ENCODE results near the gene OR1M1. TPM values are rescaled to one million over a fixed set of nuclear protein-coding genes. Genes with fewer than 3 reads are reported as not detected.
"Not testable (repeated sequence)": the region's sequence is repeated elsewhere in the genome, so short reads cannot be mapped to it uniquely, and the experiment has no call there.

The OR1M1 gene
- total RNA-seq, 1 donor from 2014 or later: not detected

DNA sequence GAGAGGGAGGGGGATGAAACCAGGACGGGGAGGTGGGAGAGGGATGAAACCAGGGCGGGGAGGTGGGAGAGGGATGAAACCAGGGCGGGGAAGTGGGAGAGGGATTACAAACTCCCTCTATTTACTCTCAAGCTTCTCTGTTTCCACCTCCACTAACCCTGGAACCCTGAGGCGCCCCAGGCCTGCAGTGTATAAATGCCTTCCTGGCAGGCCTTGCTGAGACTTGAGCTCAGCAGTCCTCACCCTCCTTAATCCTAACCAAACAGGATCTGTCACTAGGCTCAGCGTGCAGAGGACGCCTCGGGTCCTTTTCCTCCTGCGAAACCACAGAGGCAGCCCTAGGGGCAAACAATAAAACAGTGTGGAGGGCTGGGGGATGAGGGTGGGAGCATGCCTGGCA, 32.1 kb upstream of the OR1M1 start:
- no peak for DNase-seq (ENCODE audit: extremely low spot score, unreplicated experiment)
- TF ChIP-seq, protein P1, sequence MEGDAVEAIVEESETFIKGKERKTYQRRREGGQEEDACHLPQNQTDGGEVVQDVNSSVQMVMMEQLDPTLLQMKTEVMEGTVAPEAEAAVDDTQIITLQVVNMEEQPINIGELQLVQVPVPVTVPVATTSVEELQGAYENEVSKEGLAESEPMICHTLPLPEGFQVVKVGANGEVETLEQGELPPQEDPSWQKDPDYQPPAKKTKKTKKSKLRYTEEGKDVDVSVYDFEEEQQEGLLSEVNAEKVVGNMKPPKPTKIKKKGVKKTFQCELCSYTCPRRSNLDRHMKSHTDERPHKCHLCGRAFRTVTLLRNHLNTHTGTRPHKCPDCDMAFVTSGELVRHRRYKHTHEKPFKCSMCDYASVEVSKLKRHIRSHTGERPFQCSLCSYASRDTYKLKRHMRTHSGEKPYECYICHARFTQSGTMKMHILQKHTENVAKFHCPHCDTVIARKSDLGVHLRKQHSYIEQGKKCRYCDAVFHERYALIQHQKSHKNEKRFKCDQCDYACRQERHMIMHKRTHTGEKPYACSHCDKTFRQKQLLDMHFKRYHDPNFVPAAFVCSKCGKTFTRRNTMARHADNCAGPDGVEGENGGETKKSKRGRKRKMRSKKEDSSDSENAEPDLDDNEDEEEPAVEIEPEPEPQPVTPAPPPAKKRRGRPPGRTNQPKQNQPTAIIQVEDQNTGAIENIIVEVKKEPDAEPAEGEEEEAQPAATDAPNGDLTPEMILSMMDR (IDR thresholded peaks at IDR 0.05): no peak
- Mint-ChIP-seq H3K4me1 (ENCODE audit: unreplicated experiment) (no peaks in the 10 kb centered on the region), H3K27ac (ENCODE audit: unreplicated experiment) (no peak overlapping the region), H3K27me3 (ENCODE audit: unreplicated experiment) (no peaks in the 10 kb centered on the region), H3K36me3 (ENCODE audit: unreplicated experiment) (no peaks in the 10 kb centered on the region), H3K9me3 (ENCODE audit: unreplicated experiment) (peaks cover 12% of the 10 kb centered on the region), H3K4me3 (ENCODE audit: unreplicated experiment) (no peak overlapping the region)

DNA sequence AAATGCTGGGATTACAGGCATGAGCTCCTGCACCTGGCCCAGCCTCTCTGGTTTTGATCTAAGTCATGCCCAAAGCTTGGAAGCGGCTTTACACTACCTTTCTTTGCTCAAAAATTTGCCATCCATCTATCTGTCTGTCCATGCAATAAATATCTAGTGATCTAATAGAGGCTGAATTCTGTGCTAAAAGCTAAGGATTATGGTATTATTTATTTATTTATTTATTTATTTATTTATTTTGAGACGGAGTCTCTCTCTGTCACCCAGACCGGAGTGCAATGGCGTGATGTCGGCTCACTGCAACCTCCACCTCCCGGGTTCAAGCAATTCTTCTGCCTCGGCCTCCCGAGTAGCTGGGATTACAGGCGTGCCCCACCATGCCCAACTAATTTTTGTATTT, 30.7 kb upstream of the OR1M1 start:
- H3K36me3 Mint-ChIP-seq (ENCODE audit: unreplicated experiment); H3K27me3 Mint-ChIP-seq (ENCODE audit: unreplicated experiment); H3K9me3 Mint-ChIP-seq (ENCODE audit: unreplicated experiment); H3K4me1 Mint-ChIP-seq (ENCODE audit: unreplicated experiment); H3K4me3 Mint-ChIP-seq (ENCODE audit: unreplicated experiment); DNase-seq (ENCODE audit: extremely low spot score, unreplicated experiment); H3K27ac Mint-ChIP-seq (ENCODE audit: unreplicated experiment): not testable (repeated sequence)

DNA sequence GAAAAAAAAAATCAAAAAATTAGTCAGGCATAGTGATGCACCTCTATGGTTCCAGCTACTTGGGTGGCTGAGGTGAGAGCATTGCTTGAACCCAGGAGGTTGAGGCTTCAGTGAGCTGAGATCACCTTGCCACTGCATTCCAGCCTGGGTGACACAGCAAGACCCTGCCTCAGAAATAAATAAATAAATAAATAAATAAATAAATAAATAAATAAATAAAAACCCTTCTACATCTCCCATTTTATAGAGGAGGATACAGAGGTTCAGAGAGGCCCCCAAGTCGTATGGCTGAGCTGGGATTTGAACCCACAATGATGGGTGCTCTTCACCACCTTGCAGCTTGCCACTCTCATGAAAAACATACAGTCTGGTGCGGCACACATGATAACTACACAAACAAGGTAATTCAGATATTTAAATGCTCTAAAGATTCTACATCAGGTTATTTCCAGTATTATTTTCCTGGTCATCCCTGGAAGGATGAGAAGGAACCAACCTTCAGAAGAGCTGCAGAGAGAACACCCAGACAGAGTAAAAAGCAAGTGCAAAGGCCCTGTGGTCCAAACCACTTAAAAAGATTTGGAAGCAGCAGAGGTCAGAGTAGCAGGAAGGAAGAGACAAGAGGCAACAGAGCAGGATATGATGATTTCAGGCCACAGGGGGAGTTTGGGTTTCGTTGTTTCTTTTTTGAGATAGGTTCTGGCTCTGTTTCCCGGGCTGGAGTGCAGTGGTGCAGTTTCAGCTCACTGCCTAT, 29.2 kb upstream of the OR1M1 start:
- Mint-ChIP-seq H3K36me3 (ENCODE audit: unreplicated experiment) (no peaks in the 10 kb centered on the region), H3K27me3 (ENCODE audit: unreplicated experiment) (no peaks in the 10 kb centered on the region), H3K4me1 (ENCODE audit: unreplicated experiment) (no peaks in the 10 kb centered on the region), H3K9me3 (ENCODE audit: unreplicated experiment) (peaks cover 8% of the 10 kb centered on the region), H3K4me3 (ENCODE audit: unreplicated experiment) (no peak overlapping the region), H3K27ac (ENCODE audit: unreplicated experiment) (no peak overlapping the region)
- no peak for DNase-seq (ENCODE audit: extremely low spot score, unreplicated experiment)
- TF ChIP-seq, protein P1 (IDR thresholded peaks at IDR 0.05): no peak

DNA sequence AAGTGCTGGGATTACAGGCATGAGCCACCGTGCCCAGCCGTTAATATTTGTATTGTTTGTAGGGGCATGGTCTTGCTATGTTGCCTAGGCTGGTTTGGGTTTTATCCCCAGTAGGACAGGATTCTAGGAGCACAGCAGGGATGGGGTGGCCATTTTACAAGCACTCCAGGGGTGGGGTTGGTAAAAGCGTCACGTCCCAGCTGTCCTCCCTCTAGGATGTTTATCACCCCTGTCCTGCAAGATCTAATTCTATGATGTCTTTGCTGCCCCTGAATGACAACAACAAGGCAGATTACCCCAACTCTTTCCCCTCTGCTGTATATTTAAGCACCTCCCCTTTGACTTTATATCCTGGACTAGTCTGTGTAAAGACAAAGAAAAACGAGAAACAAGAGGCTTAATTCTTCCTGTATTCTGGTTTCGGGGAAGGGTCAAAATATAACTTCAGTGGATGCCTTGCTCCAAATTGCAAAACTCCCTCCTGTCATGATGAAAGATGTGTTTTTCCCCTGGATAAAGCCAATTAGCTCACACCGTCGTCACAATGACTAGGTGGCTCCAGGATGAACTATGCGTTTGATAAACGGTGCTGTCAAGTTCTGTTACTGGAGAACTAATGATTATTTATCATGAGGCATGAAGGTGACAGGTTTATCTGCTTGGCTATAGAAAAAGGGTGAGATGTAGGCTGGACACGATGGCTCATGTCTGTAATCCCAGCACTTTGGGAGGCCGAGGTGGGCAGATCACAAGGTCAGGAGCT, 27.8 kb upstream of the OR1M1 start:
- Mint-ChIP-seq H3K4me3 (ENCODE audit: unreplicated experiment) (no peak overlapping the region), H3K27ac (ENCODE audit: unreplicated experiment) (no peak overlapping the region), H3K4me1 (ENCODE audit: unreplicated experiment) (no peaks in the 10 kb centered on the region), H3K9me3 (ENCODE audit: unreplicated experiment) (peaks cover 4% of the 10 kb centered on the region), H3K36me3 (ENCODE audit: unreplicated experiment) (no peaks in the 10 kb centered on the region), H3K27me3 (ENCODE audit: unreplicated experiment) (no peaks in the 10 kb centered on the region)
- no peak for DNase-seq (ENCODE audit: extremely low spot score, unreplicated experiment)
- TF ChIP-seq, protein P1 (IDR thresholded peaks at IDR 0.05): no peak

DNA sequence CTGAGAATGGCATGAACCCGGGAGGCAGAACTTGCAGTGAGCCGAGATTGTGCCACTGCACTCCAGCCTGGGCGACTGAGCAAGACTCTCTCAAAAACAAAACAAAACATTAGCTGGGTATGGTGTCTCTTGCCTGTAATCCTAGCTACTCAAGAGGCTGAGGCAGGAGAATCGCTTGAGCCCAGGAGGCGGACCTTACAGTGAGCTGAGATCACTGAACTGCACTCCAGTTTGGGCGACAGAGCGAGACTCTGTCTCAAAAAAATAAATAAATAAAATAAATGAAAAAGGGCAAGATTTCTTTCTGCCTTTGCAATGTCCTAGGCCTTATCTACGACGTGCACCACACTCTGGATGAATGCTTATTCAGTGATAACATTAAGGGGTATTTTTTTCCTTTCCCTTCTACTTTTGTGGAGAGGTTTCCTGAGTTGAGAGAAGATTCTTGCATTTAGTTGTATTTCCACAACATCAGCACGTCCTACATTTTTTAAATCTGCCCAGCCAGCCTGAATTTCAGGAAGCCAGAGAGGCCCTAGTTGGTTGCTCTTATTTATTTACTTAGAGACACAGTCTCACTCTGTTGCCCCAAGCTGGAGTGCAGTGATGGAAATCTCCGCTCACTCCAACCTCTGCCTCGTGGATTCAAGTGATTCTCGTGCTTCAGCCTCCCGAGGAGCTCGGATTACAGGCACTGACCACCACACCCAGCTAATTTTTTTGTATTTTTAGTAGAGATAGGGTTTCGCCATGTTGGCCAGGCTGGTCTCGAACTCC, 26.1 kb upstream of the OR1M1 start:
- Mint-ChIP-seq H3K27me3 (ENCODE audit: unreplicated experiment) (no peaks in the 10 kb centered on the region), H3K27ac (ENCODE audit: unreplicated experiment) (no peak overlapping the region), H3K4me3 (ENCODE audit: unreplicated experiment) (no peak overlapping the region), H3K36me3 (ENCODE audit: unreplicated experiment) (no peaks in the 10 kb centered on the region), H3K9me3 (ENCODE audit: unreplicated experiment) (peaks cover 4% of the 10 kb centered on the region), H3K4me1 (ENCODE audit: unreplicated experiment) (no peaks in the 10 kb centered on the region)
- no peak for DNase-seq (ENCODE audit: extremely low spot score, unreplicated experiment)
- TF ChIP-seq, protein P1 (IDR thresholded peaks at IDR 0.05): no peak
